MM.1S (cell line): Measurements from ENCODE around the gene PTPRO.

Experiments used
- CTCF ChIP-seq: fragments of 300-600 bp; sonication (generic); IDR thresholded peaks from 2 replicates; pipeline ENCODE4 v1.5.1; 2016; ENCODE audit warnings: antibody characterized with exemption, low read length, mixed read lengths
- EZH2 ChIP-seq: fragments of 300-600 bp; sonication (generic); optimal IDR thresholded peaks from 2 replicates; pipeline ENCODE3; 2017; ENCODE audit warnings: low read depth, mild to moderate bottlenecking, antibody characterized with exemption, low read length, mixed read lengths
- EZH2phosphoT487 ChIP-seq: fragments of 300-600 bp; sonication (generic); IDR thresholded peaks from 2 replicates; pipeline ENCODE4 v1.6.1; 2018; ENCODE audit warnings: antibody characterized with exemption, low read length

GRCh38 chr12:15318841-15319240 lies 3.5 kb upstream of the PTPRO start:
- TF ChIP-seq CTCF: no peak
- TF ChIP-seq EZH2: no peak
- no peak for TF ChIP-seq EZH2phosphoT487
